GM10266 (cell line): ENCODE data around the gene KRTAP10-7.
"Not testable (repeated sequence)": the region's sequence is repeated elsewhere in the genome, so short reads cannot be mapped to it uniquely, and the experiment has no call there.

ENCODE experiments used
- DNase-seq: peaks from one replicate; pipeline ENCODE4 v3.0.0; 2012; ENCODE audit errors: extremely low spot score
- TF ChIP-seq, protein P1 (sequence below): IDR thresholded peaks from 2 replicates; pipeline ENCODE4 v1.5.1; 2012; ENCODE audit warnings: mild to moderate bottlenecking, low read depth; ENCODE audit not compliant: control insufficient read depth, insufficient read depth; ENCODE audit errors: missing control alignments

The KRTAP10-7 gene

DNA sequence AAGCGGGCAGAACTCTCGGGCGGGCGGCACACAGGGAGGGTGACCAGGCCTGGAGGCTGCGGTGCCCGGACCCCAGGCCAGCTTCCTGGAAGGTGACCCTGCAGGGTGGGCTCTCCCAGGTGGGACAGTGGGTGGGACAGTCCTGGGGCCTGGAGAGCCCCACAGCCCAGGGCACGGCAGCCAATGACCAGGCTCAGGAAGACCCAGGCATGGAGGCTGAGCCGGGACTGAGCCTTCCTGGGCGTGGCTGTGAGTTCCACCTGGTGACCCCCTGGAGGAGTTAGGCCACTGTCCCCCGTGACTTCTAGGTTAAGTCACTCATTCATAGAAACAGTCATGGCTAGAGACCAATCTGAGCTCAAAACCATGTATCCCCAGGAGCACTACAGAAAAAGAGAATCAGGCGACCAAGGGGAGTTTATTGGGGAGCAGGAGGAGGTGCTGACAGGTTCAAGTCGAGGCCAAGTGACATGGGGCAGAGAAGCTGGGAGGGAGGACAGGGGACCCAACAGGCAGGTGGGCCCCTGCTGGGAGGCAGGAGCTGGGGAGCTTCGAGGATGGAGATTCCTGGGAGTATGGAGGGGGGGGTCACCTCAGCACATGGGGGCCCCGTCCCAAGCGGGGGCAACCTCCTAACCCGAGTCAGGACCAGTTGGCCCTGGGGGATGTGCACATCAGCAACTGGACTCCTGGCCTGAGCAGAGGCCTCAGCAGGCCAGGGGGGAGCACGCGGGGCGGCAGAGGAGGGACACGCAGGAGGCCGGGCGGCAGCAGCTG lies 21.2 kb upstream of the KRTAP10-7 start:
- no peak for DNase-seq
- TF ChIP-seq, protein P1, sequence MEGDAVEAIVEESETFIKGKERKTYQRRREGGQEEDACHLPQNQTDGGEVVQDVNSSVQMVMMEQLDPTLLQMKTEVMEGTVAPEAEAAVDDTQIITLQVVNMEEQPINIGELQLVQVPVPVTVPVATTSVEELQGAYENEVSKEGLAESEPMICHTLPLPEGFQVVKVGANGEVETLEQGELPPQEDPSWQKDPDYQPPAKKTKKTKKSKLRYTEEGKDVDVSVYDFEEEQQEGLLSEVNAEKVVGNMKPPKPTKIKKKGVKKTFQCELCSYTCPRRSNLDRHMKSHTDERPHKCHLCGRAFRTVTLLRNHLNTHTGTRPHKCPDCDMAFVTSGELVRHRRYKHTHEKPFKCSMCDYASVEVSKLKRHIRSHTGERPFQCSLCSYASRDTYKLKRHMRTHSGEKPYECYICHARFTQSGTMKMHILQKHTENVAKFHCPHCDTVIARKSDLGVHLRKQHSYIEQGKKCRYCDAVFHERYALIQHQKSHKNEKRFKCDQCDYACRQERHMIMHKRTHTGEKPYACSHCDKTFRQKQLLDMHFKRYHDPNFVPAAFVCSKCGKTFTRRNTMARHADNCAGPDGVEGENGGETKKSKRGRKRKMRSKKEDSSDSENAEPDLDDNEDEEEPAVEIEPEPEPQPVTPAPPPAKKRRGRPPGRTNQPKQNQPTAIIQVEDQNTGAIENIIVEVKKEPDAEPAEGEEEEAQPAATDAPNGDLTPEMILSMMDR, result no peak

DNA sequence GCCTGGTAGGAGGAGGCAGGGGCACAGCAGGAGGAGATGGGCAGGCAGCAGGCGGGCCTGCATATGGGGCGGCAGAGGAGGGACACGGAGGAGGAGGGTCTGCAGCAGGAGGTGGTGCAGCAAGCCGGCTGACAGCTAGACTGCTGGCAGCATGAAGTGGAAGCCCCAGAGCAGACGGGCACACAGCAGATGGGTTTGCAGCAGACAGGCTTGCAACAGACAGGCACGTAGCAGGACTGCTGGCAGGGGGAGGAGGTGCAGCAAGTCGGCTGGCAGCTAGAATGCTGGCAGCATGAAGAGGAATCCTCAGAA lies 20.6 kb upstream of the KRTAP10-7 start:
- DNase-seq, result no peak

DNA sequence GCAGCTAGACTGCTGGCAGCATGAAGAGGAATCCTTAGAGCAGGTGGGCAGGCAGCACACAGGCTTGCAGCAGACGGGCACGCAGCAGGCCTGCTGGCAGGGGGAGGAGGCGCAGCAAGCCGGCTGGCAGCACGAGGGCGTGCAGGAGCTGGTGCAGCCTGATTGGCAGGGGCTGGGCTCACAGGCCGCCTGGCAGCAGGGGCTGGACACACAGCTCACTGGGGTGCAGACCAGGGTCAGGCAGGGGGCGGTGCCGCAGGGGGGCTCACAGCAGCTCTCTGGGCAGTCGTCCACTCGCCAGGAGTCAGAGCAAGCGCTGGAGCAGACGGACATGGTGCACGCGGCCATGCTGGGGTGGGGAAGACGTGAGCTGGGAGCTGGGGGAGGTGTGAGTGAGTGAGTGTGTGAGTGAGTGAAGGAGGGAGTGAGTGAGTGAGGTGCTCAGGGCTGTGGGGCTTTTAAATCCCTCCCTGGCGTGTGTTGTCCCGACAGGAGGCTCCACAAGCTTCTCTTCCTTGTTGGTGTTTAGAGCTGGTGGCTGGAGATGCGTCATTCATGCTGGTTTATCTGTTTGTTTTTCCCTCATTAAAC lies 20.1 kb upstream of the KRTAP10-7 start, which contains the start of gene KRTAP10-5:
KRTAP10-5 (minus strand) TSS at position 374 of the 591 bp plus-strand sequence; CDS start at position 348, 26 bp downstream.
- not testable (repeated sequence) for DNase-seq

More for the DNA sequence above, 20.6 kb upstream of the KRTAP10-7 start:
- TF ChIP-seq, protein P1, result no peak

DNA sequence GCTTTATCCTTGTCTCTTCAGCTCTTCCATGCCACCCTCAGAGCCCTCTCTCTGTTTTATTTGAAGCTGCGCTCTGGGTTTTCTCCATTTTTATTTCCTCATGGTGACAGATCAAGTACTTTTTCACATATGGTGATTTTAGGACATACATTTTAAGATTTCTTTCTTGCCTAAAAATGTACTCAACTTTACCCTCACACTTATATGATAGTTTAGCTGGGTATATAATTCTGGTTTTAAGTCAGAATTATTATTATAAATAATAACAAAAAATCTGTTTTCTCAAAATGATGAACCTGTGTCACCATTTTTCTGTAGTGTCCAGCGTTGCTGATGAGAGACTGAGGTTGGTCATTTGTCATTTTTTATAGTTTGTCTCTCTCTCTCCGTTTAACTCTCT lies 19.2 kb upstream of the KRTAP10-7 start:
- TF ChIP-seq, protein P1, result no peak

DNA sequence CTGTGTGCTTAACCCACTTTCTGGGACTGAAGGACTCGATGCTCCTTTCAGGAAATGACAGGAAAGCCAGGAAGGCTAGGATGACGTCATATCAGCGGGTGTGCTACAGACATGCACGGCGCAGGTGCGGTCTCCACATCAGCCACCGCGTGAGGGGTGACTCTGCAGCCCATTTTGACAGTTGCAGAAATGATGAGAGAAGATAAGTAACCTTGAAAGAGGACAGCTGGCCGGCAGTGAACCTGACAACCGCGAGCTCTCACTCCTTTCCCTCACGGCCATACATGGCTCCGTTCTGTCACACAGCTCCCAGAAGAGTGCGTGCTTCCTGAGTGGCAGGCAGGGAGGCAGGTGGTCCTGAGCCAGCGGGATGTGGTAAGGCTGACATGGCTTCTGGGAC lies 18.3 kb upstream of the KRTAP10-7 start:
- no peak for DNase-seq
- TF ChIP-seq, protein P1, result no peak

More for the DNA sequence above, 19.2 kb upstream of the KRTAP10-7 start:
- DNase-seq, result no peak

DNA sequence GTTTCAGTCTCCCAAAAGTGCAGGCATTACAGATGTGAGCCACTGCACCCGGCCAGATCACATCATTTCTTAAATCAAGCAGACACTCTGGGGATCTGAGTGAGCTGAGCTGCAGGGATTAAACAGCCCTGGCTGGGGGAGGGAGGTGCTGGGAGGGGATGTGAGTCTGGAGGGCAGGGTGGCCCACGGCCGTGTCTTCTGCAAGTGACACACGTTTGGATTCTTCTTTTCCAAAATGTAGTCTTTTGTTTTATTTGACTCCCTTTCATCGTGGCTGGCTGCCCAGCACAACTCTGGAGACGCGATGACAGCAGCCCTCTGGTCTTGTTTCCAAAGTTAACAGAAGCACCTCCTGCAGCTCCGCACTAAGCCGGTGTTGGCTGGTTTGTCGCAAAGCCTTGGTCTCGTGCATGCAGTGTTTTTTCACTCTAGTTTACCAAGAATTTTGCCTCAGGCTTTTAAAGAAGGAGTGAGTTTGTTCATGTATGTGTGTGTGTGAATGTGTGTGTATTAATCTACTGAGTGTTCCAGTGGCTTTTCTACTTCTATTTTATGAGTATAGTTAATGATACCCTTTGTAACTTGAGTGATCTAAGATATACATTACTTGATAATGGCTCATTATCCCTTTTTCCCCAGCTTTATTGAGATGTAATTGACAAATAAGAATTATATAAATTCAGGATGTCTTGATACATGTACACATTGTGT lies 17.2 kb upstream of the KRTAP10-7 start:
- TF ChIP-seq, protein P1, result no peak
- DNase-seq, result no peak

DNA sequence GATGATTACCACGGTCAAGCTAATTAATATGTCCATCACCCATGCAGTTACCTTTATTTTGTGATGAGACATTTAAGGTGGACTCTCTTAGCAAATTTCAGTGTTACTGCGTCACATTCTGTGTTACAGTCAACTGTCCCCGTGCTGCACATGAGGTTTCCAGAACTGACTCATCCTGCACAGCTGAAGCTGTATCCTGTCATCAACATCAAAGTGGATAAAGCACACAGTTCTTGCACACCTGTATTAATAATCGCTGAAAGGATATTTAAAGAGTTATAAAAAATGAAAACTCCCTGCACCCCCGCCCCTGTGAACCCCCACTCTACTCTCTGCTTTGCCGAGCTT lies 16.6 kb upstream of the KRTAP10-7 start:
- TF ChIP-seq, protein P1, result no peak
- no peak for DNase-seq
